ENCODE results near the gene MESP1. TPM values are rescaled to one million over a fixed set of nuclear protein-coding genes. Genes with fewer than 3 reads are reported as not detected.
"Not testable (repeated sequence)": the region's sequence is repeated elsewhere in the genome, so short reads cannot be mapped to it uniquely, and the experiment has no call there.

The MESP1 gene
- total RNA-seq, 4 donors from 2014 or later = 0.61 to 1.7 (median 1.3) TPM

- TF ChIP-seq, protein P1, sequence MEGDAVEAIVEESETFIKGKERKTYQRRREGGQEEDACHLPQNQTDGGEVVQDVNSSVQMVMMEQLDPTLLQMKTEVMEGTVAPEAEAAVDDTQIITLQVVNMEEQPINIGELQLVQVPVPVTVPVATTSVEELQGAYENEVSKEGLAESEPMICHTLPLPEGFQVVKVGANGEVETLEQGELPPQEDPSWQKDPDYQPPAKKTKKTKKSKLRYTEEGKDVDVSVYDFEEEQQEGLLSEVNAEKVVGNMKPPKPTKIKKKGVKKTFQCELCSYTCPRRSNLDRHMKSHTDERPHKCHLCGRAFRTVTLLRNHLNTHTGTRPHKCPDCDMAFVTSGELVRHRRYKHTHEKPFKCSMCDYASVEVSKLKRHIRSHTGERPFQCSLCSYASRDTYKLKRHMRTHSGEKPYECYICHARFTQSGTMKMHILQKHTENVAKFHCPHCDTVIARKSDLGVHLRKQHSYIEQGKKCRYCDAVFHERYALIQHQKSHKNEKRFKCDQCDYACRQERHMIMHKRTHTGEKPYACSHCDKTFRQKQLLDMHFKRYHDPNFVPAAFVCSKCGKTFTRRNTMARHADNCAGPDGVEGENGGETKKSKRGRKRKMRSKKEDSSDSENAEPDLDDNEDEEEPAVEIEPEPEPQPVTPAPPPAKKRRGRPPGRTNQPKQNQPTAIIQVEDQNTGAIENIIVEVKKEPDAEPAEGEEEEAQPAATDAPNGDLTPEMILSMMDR (IDR thresholded peaks at IDR 0.05) = no peak
- TF ChIP-seq POLR2A (IDR thresholded peaks at IDR 0.05) = no peak
- DNase-seq (ENCODE audit: low spot score in 2 of 2) = no peak
- intact Hi-C loops (cut with DNase I; ENCODE audit: low total_unique reads) = loop anchor here (5.0 kb wide), 1 partner anchor 1813 kb away; no protein-coding TSS in a partner anchor
- 49 to 52% methylated on average over 5 of the region's 5 CpGs for WGBS, 2 donors
- no peak overlapping the region for H3K4me3 ChIP-seq (ENCODE audit: low read depth, poor library complexity, severe bottlenecking)
These were observed 43.7 kb upstream of the MESP1 start for GRCh38 chr15:89794627-89795241.

DNA sequence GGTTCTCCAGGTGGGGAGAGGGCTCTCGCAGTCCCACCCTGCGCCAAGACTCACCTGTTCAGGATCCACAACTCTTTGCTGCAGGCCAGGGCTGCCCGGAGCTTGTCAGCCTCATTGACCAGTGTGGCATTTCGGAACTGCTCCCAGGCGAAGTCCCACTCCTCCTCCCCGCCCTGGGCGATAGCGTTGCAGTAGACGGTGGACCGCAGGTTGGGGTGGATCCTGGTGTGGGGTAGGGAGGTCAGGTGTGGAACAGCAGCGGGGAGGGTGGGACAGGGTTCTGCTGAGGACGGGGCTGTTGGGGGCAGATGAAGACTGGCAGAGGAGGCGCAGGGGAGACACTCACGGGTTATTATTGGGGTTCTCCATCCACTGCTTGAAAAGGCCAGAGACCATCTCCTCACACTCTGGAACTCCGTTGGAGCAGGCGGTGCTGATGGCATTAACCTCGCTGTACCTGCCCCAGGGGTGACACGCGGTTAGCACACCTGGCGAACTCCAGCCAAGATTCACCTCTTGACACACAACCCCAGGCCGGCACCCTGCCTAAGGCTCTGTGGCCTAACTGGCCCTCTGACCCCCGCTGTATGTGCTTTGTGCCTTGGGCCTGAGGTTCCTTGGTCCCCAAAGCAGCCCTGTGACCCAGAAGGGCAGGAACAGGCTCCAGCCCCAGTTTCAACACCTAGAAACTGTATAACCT, 41.2 kb upstream of the MESP1 start:
- H3K4me3 ChIP-seq (ENCODE audit: low read depth, poor library complexity, severe bottlenecking) = no peak overlapping the region
- DNase-seq (ENCODE audit: low spot score in 2 of 2) = no peak
- intact Hi-C loops (cut with DNase I; ENCODE audit: low total_unique reads) = no loop called here
- WGBS, 2 donors = 93 to 94% methylated on average over 21 to 22 of the region's 22 CpGs
- TF ChIP-seq, protein P1 (IDR thresholded peaks at IDR 0.05) = no peak
- TF ChIP-seq POLR2A (IDR thresholded peaks at IDR 0.05) = no peak

GRCh38 chr15:89790661-89791060, 39.6 kb upstream of the MESP1 start:
- no peak overlapping the region for H3K4me3 ChIP-seq (ENCODE audit: low read depth, poor library complexity, severe bottlenecking)
- DNase-seq (ENCODE audit: low spot score in 2 of 2) = no peak
- 88 to 89% methylated on average over 16 of the region's 16 CpGs for WGBS, 2 donors
- intact Hi-C loops (cut with DNase I; ENCODE audit: low total_unique reads) = no loop called here
- no peak for TF ChIP-seq POLR2A (IDR thresholded peaks at IDR 0.05)
- TF ChIP-seq, protein P1 (IDR thresholded peaks at IDR 0.05) = no peak

- intact Hi-C loops (cut with DNase I; ENCODE audit: low total_unique reads) = no loop called here
- 85 to 88% methylated on average over 10 of the region's 10 CpGs for WGBS, 2 donors
- no peak for TF ChIP-seq POLR2A (IDR thresholded peaks at IDR 0.05)
- TF ChIP-seq, protein P1 (IDR thresholded peaks at IDR 0.05) = no peak
These were observed 39.2 kb upstream of the MESP1 start for GRCh38 chr15:89790206-89790605.

DNA sequence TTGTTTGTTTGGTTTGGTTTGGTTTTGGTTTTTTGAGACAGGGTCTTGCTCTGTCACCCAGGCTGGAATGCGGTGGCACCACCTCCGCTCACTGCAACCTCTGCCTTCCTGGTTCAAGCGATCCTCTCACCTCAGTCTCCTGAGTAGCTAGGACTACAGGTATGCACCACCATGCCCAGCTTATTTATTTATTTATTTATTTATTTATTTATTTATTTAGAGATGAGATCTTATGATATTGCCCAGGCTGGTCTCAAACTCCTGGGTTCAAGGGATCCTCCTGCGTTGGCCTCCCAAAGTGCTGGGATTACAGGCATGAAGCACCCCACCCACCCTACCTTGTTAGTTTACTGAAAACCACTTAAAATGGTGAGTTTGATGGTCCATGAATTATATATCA, 37.5 kb upstream of the MESP1 start:
- intact Hi-C loops (cut with DNase I; ENCODE audit: low total_unique reads); H3K4me3 ChIP-seq (ENCODE audit: low read depth, poor library complexity, severe bottlenecking); DNase-seq (ENCODE audit: low spot score in 2 of 2): not testable (repeated sequence)
- 96 to 98% methylated on average over 4 of the region's 4 CpGs for WGBS, 2 donors

More at GRCh38 chr15:89790206-89790605, 39.2 kb upstream of the MESP1 start:
- no peak for DNase-seq (ENCODE audit: low spot score in 2 of 2)
- no peak overlapping the region for H3K4me3 ChIP-seq (ENCODE audit: low read depth, poor library complexity, severe bottlenecking)

GRCh38 chr15:89787944-89788343, 36.9 kb upstream of the MESP1 start:
- WGBS, 2 donors = 91 to 93% methylated on average over 3 of the region's 3 CpGs
- H3K4me3 ChIP-seq (ENCODE audit: low read depth, poor library complexity, severe bottlenecking) = no peak overlapping the region
- no peak for TF ChIP-seq POLR2A (IDR thresholded peaks at IDR 0.05)
- TF ChIP-seq, protein P1 (IDR thresholded peaks at IDR 0.05) = no peak
- DNase-seq (ENCODE audit: low spot score in 2 of 2) = no peak
- intact Hi-C loops (cut with DNase I; ENCODE audit: low total_unique reads) = no loop called here
